HG02642 (cell line): Measurements from ENCODE around the gene WBP2NL.
"Not testable (repeated sequence)": the region's sequence is repeated elsewhere in the genome, so short reads cannot be mapped to it uniquely, and the experiment has no call there.

Experiments used
- ATAC-seq: cut with Tn5 transposase; IDR thresholded peaks from one replicate; pipeline ENCODE4 v1.9.1; 2021; ENCODE audit warnings: mild to moderate bottlenecking; ENCODE audit not compliant: unreplicated experiment, poor library complexity

WBP2NL gene, protein sequence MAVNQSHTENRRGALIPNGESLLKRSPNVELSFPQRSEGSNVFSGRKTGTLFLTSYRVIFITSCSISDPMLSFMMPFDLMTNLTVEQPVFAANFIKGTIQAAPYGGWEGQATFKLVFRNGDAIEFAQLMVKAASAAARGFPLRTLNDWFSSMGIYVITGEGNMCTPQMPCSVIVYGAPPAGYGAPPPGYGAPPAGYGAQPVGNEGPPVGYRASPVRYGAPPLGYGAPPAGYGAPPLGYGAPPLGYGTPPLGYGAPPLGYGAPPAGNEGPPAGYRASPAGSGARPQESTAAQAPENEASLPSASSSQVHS

DNA sequence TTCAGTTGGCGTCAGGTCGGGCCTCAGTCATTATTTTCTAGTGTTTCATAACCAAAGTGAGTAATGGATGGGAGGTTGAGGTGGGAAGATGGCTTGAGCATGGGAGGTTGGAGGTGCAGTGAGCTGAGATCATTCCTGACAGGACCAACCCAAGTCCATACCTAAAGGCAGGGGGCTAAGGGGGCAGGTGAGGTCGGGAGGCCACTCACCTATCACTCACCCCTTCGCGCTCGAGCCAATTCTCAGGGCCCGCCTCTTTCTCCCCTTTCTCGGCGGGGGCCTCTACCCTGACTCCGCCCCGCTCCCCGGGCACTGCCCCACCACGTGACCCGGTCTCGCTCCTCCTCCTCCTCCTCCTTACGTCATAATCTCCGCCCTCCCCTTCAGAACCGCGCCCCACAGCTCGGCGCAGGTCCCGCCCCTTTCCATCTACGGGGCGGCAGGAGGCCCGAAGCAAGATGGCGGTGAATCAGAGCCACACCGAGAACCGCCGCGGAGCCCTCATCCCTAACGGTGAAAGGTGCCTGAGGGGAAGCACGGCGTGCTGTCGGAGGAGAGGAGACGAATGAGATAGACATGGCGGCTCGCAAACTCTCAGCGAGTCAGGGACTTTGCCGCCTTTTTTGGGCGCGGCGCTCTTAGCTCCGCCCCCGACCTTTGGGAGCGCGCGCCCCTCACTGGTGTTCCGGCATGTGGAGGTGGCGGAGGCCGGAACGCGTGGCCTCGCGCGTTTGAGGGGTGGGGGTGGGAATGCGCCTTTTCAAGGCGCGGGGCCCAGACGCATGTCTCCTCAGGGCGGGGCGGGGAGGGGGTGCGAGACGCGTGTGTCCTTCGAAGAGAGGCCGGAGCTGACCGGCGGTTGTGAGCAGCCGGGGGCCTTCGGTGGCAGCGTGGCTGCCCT is at the start of gene WBP2NL:
Gene WBP2NL, plus strand, starts transcription at position 428 of the 901 bp plus-strand sequence. Its CDS starts 31 bp downstream, at position 459.
- ATAC-seq, result peak; percentile 91

DNA sequence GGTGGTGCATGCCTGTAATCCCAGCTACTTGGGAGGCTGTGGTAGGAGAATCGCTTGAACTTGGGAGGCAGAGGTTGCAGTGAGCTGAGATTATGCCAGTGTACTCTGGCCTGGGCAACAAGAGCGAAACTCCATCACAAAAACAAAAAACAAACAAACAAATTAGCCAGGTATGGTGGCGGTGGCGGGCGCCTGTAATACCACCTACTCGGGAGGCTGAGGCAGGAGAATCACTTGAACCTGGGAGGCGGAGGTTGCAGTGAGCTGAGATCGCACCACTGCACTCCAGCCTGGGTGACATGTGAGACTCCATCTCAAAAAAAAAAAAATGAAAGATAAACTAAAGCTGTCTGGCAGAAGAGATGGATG is 49.7 kb upstream of the WBP2NL start:
- ATAC-seq, result not testable (repeated sequence)

DNA sequence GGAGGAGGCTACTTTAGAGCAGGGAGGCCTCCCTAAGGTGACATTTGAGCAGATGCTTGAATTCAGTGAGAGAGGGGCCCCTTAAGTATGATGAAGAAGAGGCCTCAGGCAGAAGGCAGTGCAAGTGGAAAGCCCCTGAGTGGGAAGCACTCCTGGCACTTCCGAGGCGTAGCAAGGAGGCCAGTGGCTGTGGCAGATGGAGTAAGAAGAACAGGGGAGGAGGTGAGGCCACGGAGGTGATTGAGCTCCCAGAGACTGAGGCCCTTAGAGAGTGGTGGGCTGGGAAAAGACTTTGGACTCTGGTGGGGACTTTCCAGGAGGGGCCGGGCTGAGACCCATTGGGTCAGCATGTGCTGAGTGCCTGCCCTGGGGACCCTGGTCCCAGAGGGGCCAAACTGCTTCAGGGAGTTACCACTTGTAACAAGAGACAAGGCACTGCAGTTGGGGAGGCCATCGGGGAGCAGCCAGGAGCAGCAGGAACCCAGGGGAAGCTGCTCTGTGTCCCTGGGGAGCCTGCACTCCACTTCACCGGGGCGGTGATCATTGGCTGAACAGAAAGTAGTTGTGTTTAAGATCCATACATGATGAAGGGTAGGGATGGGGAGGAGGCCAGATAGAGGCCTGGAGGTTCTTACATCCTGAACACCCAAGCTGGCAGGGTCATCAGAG is 49.2 kb upstream of the WBP2NL start:
- no peak for ATAC-seq

DNA sequence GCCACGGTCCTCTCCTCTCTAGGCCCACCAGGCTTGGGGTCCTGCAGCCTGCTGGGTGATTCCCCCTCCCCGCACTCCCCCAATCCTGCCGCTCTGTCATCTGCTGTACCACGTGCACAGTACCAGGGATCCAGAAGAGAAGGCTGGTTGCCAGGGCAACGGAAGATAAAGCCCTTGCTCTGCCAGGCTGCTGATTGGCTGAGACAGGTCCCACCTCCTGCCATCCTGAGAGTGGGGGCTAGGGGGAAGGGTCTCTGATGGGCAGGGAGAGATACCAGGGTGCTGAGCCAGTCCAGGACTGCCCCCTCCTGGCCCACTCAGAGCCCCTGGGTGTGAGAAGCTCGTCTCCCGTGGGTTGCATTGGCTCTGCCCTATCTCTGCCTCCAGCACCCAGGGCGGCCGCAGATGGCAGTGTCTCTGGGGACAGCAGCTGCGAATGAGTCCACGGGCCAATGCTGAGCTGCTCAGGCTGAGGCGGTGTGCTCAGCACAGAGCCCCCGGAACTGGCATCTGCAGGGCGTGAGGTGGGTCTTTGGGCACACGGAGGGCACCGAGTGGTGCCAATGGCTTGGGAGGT is 46.6 kb upstream of the WBP2NL start, which contains the start of gene SMIM45:
Gene SMIM45, plus strand, starts transcription at position 253 of the 577 bp plus-strand sequence.
- ATAC-seq, result no peak

DNA sequence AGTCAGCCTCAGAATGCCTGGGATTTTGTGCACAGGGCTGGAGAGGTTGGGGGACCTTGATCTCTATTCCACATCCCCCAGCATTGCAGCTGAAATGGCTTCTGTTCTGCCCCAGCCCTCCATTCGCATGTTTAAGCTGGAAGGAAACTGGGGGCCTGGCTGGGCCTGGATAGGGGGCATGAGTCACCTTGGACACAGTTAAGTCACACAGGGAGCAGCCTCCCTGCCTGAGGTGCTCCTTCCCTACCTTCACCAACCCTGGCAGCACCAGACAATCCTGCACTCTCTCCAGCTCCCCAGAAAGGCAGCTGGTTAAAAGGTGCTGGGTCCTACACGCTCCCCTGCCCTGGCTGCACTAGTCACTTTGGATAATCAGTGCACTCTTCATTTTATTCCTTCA is 45.9 kb upstream of the WBP2NL start:
- no peak for ATAC-seq

DNA sequence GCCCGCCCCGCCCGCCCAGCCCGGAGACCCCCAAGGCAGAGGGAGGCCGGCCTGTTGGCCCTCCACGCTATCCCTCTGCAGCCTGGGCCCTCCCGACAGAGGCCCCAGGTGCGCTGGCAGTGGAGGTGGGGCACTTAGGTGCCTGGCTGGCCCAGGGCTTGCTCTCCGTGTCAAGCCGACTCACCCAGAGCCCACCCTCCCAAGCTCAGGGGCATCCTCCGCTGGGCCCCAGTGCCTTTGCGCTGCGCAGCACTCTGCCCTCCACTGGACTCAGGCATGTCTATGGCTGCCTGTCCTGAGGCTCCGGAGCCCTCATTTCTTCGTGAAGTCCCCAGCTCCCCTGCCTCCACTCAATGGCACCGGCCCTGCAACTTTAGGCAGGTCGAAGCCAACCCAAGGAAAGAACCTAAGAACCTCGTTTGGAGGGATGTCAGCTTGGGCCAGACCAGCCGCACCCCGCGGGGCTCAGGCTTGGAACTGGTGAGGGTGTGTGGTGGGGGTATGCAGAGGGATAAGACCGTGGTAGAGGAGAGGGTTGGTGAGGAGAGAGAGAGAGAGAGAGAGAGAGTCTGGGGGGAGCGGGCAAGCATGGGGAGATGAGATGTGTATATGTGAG is 40.5 kb upstream of the WBP2NL start:
- ATAC-seq, result peak; percentile 32

DNA sequence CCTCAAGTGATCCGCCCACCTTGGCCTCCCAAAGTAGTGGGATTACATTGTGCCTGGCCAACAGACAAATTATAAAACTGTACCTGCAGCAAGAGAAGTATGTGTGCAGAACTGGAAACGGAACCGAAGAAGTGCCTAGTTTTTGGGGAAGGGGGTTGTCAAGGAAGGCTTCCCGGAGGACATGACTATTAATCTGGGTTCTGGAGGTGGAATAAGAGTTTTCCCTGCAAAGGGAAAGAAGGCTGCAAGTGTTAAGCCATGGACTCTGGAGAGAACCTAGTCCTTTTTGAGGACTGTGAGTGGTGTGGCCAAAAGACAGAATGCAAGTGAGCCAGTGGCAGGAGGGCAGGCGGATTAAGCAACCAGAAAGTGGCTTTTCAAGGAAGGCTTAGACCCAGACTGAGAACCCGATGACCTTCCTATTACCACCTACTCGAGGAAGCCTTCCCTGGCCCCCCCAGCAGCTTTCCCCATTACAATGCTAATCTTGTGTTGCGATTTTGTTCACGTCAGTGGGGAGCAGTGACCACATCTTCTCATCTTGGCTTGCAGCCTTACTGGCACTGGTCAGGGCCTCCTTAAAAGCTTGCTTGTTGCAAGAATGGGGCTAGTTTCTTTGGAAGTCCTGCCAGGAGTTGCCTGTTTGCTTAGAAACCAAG is 35.0 kb upstream of the WBP2NL start:
- no peak for ATAC-seq

DNA sequence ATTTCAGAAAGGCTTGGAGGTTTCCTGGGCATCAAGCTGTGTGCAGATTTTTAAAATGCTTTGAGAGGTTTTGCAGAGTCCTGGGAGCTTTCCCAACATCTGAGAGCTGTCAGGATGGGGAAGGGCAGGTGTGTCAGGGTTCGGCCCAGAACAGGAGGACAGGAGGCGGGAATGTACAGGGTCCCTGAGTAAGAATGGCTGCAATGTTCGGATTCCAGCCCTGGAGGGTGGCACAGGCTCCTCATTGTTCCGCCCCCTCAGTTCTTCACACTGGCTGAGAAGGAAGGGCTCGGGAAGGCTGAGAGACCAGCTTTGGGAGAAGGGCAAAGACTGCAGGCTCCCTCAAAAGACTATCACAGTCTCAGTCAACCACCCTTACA is 34.5 kb upstream of the WBP2NL start:
- no peak for ATAC-seq

DNA sequence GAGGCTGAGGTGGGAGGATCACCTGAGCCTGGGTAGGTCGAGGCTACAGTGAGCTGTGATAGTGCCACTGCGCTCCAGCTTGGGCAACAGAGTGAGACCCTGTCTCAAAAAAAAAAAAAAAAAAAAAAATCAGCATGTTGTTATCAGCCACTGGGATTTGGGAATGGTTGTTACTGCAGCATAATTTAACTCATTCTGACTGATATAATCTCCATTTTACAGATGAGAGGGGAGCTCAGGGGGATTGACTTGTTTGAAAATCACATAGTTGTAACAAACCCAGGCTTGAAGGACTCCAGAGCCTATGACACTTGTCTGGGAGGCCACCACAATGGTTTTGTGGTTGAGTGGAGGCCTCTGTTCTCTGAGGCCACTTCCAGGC is 32.4 kb upstream of the WBP2NL start:
- ATAC-seq, result no peak

DNA sequence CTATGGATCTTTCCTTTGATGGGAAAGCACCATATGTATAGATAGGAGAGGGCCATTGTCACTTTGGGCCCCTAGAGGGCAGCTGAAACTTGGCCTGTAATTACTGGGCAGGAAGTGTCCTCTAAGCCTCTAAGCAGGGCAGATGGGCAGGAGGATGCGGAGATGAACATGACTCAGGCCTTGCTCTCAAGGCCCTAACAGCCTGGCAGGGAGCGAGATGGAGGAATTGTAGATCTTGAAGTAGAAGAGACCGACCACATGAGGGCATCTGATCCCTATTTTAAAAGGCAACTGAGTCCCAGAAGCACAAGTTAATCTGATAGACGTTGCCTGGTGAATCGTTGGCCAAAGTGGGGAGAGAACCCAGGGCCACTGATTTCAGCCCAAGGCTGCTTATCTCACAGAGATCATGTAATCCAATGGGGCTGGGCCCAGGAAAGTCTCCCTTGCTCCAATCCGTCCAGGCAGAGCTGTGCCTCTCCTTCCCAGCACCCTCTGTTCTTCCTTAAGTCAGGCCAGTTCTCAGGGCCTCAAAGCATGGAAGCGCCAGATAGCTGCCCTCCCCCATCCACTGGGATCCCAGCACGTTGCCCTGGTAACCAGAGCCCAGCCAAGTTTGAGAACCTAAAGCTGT is 31.9 kb upstream of the WBP2NL start:
- ATAC-seq, result no peak

DNA sequence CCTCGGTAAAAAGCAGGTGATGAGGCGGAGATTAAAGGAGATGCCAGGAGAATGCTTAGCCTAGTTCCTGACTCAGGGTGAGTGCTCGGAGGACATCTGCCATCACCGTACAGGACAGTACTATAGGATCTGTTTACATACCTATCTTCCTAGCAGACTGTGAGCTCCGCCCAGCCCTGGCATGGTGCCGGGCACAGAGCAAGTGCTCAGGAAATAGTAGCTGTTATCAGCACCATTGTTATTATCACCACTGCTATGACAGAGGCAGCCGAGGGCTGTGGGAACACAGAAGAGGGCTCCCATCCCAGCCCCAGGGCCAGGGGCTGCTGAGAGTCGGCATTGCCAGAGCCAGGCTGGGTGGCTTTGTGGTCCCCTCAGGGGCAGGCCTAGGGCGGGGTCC is 30.0 kb upstream of the WBP2NL start:
- no peak for ATAC-seq

DNA sequence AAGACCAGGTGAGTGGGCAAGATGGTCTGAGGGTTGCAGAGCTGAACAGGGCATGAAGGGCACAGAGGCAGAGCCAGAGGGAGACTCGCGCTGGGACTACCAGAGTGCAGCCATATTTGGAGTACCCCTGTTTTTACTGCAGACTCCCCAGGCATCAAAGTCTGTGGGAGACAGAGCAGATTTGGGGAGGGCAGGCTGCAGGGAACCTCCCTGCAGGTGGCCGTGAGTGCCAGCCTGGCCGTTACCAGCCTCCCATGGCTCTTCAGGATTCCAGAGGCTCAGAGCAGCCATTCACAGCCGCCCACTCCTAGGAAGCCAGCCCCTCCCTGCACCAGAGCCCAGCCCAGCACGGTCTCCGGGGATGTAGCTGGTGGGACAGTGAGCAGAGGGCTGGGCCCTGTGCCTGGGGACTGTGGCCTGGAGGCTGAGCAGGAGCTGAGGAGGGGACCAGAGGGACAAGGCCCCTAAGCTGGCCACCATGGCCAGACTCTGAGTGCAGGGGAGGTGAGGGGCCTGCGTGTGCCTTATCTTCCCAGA is 29.4 kb upstream of the WBP2NL start, which contains the start of gene SEPTIN3:
Gene SEPTIN3, plus strand, starts transcription at position 334 of the 537 bp plus-strand sequence. CDS start 2,050 bp downstream, outside the sequence.
- ATAC-seq, result no peak

DNA sequence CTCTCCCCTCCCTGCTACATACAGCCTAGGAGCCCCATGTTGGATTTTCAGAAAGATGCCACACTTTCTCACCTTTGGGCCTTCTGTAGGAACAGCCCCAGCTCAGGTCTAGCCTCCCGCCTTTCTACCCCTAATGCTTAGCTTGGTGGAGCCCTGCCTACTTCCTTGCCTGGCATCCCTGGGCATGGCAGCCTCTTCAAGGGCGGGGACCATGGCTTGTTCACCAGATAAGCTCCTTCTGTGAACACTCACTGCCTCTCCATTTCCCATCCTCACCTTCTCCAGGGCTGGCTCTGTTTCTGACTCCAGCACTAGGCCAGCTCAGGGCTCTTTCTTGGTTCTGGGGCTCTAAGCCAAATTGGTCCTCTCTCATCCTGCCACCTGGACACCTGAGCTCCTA is 28.0 kb upstream of the WBP2NL start:
- ATAC-seq, result no peak

DNA sequence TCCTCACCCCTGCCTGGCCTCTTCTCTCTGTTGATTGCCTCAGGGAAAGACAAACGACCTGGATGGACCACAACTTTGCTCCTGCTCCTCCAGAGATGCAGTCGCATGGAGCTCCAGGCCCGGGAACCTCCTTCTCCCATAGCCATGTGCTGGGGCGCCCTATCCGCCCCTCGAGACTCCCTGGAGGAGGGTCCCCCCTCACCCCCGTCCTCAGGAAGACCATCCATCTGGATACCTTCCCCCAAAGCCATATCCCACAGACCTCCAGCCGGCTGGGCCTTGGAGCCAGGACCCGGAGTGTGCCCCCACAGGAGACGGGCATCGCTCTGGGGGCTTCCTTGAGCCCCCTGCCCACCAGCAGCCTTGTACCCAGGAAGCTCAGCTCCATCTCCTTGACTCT is 27.2 kb upstream of the WBP2NL start:
- ATAC-seq, result no peak

DNA sequence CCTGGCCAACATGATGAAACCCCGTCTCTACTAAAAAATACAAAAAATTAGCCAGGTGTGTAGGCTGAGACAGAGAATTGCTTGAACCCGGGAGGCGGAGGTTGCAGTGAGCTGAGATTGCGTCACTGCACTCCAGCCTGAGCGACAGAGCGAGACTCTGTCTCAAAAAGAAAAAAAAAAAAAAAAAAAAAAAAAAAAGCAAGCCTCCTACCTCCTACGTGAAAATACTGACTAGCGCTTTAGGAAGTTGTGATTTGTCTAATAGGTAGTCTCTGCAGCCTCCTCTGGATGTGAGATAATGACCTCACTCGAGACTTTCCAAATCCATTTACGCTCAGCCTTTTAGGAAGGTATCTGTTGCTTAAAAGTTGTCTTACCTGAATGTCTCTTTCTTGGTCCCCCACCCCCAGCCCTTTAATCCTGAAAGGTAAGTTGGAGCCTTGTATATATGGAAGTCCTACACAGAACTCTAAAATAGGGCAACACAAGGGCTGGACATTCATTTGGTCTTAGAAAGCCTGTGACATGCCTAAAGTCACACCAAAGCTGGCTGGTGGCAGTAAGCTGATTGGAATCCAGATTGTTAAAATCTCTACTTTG is 23.8 kb upstream of the WBP2NL start:
- ATAC-seq, result no peak

DNA sequence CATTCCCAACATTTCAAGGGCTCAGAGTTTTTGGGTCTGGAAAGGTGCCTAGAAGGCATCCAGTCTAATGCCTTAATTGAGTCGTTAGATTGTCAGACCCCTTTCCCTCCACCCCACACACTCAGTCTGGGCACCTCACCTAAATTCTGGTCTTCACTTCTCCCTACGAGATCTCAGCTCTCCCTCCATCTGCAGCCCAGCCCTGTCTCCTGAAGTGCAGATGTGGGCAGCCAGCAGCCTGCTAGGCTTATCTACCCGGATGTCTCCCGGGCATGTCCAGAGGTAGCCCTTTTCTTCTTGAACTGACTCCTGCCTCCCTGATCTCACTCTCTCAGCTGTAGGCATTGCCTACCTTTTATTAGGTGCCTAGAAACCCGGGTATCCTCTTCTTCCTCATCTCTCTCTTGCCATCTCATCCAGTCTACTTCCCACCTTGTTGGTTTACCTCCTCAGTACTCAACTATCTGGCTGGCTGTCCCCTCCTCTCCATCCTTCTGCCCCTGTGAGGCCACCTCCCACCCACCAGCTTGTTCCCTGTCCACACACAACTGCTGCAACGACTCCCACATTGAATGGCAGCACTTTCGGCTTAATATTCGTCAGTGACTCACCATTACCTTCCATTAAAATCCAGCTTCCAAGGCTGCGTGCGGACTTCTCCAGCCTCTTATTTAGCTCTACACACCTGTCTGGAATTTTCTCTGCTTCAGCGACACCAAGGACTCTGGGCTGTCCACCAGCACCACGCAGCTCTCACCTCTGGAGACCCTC is 23.1 kb upstream of the WBP2NL start:
- no peak for ATAC-seq

DNA sequence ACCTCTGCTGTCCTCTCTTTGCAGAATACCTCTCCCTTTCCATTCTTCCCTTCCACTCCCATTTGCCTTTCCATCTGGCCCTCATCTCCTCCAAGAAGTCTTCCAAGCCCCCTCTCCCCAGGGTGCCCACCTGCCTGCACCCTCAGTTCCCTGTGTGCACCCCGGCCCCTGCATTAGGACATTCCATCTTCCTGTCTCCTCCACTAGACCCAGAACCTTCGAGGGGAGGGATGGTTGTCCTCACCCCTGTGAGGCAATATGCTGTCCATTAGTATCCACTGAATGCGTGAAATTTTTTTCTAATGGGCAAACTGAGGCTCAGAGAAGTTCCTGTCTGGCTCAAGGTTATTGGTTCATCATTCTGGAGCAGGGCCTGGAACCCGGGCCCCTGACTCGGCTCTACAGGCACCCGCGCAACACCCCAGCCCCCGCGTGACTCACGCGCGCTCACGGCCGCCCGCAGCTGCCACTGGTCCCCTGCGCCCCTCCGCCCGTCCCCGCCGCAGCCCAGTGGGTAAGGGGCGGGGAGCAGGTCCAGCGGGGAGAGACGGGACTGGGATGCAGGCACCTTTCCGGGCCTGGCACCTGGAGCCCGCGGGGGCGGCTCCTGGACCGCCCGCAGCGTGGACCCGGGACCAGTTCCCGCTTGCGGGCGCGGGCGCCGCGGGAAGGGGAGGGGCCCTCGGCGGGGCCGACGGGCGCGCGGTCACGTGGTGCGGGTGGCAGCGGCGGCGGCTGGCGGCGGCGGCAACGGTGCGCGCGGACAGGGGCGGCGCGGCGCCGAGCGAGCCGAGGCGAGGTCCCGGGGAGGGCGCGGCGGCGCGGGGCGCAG is 22.3 kb upstream of the WBP2NL start:
- peak; percentile 47 for ATAC-seq
